DOHH2 (cell line): ENCODE data around the gene HRK.

ENCODE experiments used
- CTCF ChIP-seq: fragments of 200-600 bp; sonication (generic); IDR thresholded peaks from one replicate; pipeline ENCODE4 v1.5.1; 2014; ENCODE audit warnings: antibody characterized with exemption, mild to moderate bottlenecking, low read depth, low read length; ENCODE audit not compliant: poor library complexity, severe bottlenecking
- EZH2phosphoT487 ChIP-seq: fragments of 200-600 bp; sonication (generic); IDR thresholded peaks from 2 replicates; pipeline ENCODE4 v1.6.1; 2017; ENCODE audit warnings: borderline replicate concordance, mild to moderate bottlenecking, antibody characterized with exemption, low read length, moderate library complexity, mixed read lengths

DNA sequence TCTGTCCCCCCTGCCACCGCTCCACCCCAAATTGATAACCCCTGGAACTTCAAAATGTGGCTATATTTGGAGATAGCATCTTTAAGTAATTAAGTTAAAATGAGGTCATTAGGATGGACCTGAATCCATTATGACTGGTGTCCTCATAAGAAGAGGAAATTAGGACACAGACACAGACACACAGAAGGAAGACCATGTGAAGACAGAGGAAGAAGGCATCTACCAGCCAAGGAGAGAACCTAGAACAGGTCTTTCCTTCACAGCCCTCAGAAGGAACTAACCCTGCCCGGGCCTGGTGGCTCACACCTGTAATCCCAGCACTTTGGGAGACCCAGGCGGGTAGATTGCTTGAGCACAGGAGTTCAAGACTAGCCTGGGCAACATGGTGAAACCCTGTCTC is 3.6 kb upstream of the HRK start:
- no peak for TF ChIP-seq CTCF
- TF ChIP-seq EZH2phosphoT487: no peak
